HG02938 (cell line): ENCODE measurements around the gene EXTL2.
A peak's percentile ranks its signal among the peaks of the same experiment; 100 is the strongest.
"Not testable (repeated sequence)": the region's sequence is repeated elsewhere in the genome, so short reads cannot be mapped to it uniquely, and the experiment has no call there.

Experiments
- ATAC-seq: cut with Tn5 transposase; IDR thresholded peaks from one replicate; pipeline ENCODE4 v1.9.1; 2021; ENCODE audit warnings: mild to moderate bottlenecking, moderate library complexity; ENCODE audit not compliant: unreplicated experiment

The EXTL2 gene

DNA sequence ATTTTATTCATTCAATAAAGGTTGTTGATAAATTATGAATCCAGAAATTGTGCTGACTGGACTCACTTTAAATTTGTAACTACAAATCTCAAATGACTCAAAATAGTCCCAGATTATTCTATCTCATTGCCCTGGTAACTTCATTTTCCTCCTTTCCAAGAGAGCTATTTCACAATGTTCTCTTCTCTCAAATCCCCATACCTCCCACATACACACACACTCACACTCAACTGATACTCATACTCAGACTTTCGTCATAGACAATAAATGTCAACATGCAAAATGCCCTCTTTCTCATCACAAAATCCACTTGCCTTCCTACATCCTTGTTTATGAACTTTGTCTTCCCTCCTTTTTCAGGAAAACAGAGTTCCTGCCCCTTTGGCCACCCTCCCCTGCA lies 33.3 kb downstream of the EXTL2 start:
- ATAC-seq, result no peak

DNA sequence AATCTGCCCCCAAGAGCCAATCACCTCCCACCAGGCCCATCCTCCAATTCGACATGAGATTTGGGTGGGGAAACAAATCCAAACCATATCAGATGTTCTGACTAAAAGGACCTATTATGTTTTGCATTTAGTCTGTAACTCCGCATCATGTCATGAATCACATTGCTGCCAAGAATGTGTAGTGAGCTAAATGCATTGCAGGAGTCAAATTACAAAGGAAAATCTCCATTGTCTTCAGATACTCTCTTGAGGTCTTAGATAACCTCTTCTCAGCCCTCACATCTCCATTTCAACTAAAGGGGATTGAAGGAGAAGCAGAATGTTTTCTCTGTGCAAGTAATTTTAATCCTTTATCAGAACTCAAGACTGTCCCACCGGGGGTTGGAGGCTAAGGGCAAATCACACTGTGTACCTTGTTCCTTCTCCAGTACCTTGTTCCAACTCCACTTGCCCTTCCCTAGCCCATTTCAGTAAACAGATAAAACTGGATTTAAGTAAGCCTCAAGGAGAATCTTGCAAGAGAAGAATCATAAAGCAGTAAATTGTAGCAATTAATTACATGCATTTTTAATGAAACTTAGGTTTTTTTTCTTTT lies 34.1 kb downstream of the EXTL2 start:
- ATAC-seq, result no peak

DNA sequence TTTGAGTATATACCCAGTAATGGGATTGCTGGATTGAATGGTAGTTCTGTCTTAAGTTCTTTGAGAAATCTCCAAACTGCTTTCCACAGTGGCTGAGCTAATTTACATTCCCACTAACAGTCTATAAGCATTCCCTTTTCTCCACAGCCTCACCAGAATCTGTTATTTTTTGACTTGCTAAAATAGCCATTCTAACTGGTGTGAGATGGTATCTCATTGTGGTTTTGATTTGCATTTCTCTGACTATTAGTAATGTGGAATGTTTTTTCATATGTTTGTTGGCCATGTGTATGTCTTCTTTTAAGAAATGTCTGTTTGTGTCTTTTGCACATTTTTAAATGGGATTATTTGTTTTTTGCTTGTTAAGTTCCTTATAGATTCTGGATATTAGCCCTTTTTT lies 39.5 kb downstream of the EXTL2 start:
- ATAC-seq, result not testable (repeated sequence)

DNA sequence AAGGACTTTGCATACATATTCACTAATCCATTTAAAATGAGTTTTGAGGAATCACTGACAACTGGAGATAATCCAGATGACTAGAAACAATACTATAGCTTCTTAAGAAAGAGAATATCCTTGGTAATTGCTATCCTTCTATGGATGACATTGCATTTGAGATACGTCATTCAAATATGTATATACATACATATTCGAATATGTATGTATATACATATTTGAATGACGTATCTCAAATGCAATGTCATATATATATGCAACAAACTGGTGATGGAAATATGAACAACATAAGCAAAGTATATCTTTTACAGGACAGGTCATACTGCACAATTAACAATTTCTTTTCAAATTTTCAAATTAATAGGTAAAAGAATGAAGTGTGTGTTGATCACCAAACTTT lies 41.7 kb downstream of the EXTL2 start:
- ATAC-seq, result no peak

DNA sequence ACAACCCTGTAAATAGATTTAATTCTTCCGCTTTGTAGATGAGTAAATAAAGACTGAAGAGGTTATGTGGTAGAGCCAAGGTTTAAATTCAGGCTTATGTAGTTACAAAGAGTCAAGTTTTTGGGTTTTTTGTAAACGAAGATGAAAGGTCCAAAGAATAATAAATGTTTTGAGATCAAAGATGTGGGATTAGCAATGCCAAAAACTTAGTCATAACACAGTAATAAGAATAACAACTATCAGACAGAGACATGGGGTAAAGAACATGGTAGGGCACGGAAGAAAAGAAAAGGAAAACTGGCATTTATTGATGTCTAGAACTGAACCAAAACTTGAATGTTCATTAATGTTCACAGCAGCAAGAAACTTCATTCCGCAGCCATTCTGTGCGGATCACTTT lies 42.9 kb downstream of the EXTL2 start:
- no peak for ATAC-seq

DNA sequence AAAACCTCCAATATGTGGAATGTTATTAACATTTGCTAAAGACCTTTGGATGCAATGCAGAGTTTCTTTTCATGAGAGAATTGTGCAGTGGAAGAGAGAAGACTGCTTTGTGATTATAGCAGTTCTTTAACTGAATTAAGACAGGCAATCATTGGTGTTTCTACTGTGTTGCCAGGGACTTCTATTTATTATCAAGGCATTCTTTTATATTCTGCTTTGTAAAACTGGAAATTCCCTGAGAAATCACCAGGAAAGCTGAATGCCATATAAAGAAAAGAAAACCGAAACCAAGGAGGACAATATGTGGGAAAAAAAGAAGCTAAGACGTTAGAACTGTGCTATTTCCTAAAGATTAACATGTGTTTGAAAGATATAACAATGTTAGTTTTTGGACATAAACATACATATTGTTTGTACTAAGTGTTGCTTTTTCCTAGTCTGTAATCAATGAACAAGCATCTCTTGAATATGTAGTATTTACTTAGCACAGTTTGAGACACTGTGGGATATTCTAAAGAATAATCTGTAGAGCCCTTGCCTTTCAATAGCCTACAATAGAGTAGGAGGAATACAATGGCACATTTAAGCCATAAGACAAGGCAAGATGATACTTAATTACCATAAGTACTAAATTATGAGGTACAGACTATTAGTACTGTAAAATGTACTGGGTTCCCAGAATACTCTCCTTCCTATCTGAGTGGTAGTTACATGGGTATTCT lies 47.1 kb downstream of the EXTL2 start:
- ATAC-seq, result no peak

DNA sequence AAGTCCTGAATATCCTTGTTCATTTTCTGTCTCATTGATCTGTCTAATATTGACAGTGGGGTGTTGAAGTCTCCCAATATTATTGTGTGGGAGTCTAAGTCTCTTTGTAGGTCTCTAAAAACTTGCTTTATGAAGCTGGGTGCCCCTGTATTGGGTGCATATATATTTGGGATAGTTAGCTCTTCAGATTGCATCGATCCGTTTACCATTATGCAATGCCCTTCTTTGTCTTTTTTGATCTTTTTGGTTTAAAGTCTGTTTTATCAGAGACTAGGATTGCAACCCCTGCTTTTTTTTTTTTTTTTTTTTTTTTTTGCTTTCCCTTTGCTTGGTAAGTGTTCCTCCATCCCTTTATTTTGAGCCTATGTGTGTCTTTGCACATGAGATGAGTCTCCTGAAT lies 51.5 kb downstream of the EXTL2 start:
- ATAC-seq, result not testable (repeated sequence)

DNA sequence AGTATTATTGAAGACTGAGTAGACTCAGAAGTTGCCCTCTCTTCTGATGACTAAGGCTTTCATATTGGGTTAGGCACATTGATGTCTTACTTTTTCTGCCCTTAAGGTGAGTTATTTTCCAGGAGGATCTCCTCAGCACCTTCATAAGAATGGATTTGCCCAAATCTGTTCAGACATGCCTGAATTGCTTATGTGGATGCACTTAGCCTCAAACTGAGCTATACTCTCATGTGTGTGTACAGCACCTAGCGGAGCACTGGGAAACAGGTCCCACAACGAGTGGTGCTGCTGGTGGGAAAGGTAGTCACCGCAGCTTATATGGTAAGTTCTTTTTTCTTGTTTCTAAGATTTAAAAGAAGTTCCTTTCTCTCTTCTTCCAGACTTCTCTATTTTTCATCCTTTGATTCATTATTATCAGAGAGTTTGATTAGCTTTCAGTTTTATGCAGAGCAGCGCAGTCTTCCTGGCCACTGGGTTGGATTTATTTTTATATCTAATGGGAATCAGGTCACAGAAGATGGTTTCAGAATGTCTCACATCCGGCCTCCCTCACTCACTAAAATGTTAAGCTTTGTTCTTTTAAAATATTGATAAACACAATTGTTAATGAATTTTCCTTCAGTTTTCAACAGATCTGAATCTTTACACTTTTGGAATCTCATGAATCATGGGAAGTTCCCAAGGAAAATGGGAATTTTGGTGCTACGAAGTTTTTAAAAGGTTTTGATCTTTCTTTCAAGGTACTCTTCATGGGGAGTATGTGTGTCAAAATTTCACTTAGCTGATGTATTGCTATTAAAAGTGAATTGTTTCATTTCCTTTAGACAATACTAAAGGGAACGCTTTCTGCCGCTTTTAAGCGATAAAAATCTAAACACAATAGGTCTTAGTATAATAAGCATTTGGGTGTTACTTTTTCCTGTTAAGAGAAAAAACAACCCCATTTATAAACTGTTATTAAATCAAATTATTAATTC lies 58.5 kb downstream of the EXTL2 start:
- ATAC-seq, result no peak

DNA sequence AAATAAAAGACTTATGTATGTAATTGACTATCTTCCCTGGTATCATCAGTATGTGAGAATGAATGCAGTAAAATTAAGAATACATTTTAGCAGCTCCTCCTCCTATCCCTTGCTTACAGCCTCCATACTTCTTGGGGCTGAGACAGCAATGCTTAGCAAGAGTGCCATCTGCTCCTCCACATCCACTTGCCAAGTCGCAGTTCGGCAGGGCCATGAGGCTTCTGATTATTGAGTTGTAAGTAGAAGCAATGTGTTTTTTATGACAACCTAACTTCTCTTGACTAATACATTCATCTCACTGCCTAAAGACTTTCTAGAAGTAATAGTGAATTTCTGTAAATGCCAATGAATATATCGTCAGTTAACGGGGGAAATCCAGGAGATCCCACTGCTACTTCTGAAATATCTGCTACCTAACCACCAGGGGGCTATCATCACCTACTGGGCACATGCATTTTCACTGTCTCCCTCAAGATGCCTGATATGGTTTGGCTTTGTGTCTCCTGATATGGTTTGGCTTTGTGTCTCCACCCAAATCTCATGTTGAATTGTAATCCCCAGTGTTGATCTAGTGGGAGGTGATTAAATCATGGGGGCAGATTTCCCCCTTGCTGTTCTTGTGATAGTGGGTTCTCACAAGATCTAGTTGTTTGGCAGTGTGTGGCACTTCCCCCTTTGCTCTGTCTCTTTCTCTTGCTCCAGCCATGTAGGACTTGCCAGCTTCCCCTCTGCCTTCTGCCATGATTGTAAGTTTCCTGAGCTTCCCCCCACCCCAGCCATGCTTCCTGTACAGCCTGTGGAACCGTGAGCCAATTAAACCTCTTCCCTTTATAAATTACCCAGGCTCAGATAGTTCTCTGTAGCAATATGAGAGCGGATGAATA lies 59.6 kb downstream of the EXTL2 start:
- peak; percentile 45 for ATAC-seq

DNA sequence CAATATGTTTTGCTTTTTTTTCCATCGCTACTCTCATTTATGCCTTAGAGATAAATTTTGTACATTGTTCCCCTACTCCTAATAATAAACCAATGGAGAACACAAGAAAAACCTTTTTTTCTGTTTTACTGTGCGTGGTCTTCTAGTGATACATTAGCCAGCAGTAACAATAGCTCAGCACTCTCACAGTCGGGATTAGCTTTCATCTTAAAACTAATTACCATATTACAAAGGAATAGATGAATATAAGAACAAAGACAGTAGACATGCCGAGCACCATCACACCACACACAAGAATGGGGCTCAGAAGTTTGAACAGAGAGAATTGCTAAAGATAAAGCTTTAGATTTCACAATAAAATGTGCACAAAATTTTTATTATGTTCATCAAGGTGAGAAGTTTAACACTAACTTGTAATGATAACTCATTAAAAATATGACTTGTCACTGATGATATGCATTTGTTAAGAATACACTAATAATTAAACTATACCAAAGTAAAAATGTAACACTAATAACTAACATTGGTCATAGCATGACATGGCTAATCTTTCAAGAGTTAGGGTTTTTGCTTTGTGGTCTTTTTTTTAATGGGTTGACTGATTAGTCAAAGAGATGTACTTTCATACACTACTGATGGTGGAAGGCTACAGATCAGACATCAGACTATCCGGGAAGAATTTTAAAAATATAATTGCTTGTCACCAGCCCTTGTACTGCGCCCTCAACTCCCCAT lies 61.8 kb downstream of the EXTL2 start:
- no peak for ATAC-seq

DNA sequence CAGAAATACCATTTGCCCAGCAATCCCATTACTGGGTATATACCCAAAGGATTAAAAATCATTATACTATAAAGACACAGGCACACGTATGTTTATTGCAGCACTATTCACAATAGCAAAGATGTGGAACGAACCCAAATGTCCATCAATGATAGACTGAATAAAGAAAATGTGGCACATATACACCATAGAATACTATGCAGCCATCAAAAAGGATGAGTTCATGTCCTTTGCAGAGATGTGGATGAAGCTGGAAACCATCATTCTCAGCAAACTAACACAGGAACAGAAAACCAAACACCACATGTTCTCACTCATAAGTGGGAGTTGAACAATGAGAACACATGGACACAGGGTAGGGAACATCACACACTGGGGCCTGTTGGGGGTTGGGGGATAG lies 69.0 kb downstream of the EXTL2 start:
- ATAC-seq, result not testable (repeated sequence)
